Mammary epithelial cell (primary cell): Measurements from ENCODE around the gene AGAP1.

Experiments used
- CTCF ChIP-seq, 2 donors: IDR thresholded peaks in 1 of 2; conservative IDR thresholded peaks in 1 of 2; 2 replicates each; pipeline ENCODE4 v1.5.1; 2011 to 2012; ENCODE audit warnings: inconsistent platforms in 2 of 2, low read length in 2 of 2, mild to moderate bottlenecking in 2 of 2, control low read depth in 1 of 2, low read depth in 1 of 2; ENCODE audit not compliant: insufficient read depth in 1 of 2; ENCODE audit errors: extremely low read depth in 1 of 2
- EZH2 ChIP-seq: IDR thresholded peaks from 2 replicates; pipeline ENCODE4 v1.6.1; 2012; ENCODE audit warnings: low read length, inconsistent platforms, borderline replicate concordance

DNA sequence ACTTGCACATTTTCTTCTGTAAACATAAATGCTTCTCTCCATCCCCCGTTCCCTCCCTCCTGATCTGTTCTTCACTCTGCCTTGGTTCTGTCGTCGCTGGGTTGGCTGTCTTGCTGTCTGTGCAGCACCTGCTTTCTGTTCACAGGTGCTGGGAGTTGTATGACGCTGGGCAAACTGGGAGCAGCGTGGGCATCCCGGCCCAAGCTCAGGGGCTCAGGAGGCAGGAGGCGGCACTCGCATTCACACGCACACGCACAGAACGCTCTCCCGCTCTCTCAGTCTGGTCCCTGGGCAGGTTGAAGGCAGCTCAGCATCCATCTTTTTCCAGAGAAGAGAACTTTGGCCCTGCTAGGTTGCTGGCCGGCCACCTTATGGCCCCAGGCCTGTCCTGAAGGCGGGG, 618.6 kb downstream of the AGAP1 start:
- TF ChIP-seq CTCF (conservative IDR thresholded peaks at IDR 0.05 in 1 of 2, IDR thresholded peaks at IDR 0.05 in 1 of 2; ENCODE audit: extremely low read depth in 1 of 2, insufficient read depth in 1 of 2, low read depth in 1 of 2, low read length in 2 of 2), result no peak
- no peak for TF ChIP-seq EZH2
